H9 (cell line): ENCODE measurements around the gene INPP5E. TPM values are rescaled to one million over a fixed set of nuclear protein-coding genes. Genes with fewer than 3 reads are reported as not detected.

Experiments used
- DNase-seq: peaks from one replicate; pipeline ENCODE4 v3.0.0-alpha.2; 2017
- H2AFZ ChIP-seq: one replicate; pipeline ENCODE4 v1.6.1; 2013; ENCODE audit warnings: mild to moderate bottlenecking, low read length, control low read depth, moderate library complexity
- H2AK5ac ChIP-seq: 2 replicates; pipeline ENCODE4 v1.6.1; 2013; ENCODE audit warnings: low read length, control low read depth, mixed read lengths; ENCODE audit not compliant: insufficient read length
- H2BK120ac ChIP-seq: one replicate; pipeline ENCODE4 v1.6.1; 2013; ENCODE audit warnings: low read depth, mild to moderate bottlenecking, low read length, control low read depth, inconsistent platforms; ENCODE audit not compliant: poor library complexity, severe bottlenecking
- H2BK12ac ChIP-seq: 2 replicates; pipeline ENCODE4 v1.6.1; 2013; ENCODE audit warnings: low read length, control low read depth, mixed read lengths, low read depth; ENCODE audit not compliant: insufficient read length
- H2BK15ac ChIP-seq: 2 replicates; pipeline ENCODE4 v1.6.1; 2013; ENCODE audit warnings: low read depth, low read length, control low read depth
- H2BK20ac ChIP-seq: one replicate; pipeline ENCODE4 v1.6.1; 2013; ENCODE audit warnings: low read depth, mild to moderate bottlenecking, low read length, control low read depth, inconsistent platforms; ENCODE audit not compliant: poor library complexity, severe bottlenecking
- H2BK5ac ChIP-seq: 2 replicates; pipeline ENCODE4 v1.6.1; 2013; ENCODE audit warnings: low read length, control low read depth, mixed read lengths; ENCODE audit not compliant: insufficient read length
- H3K14ac ChIP-seq: 2 replicates; pipeline ENCODE4 v1.6.1; 2013; ENCODE audit warnings: low read length, control low read depth; ENCODE audit not compliant: insufficient read depth
- H3K18ac ChIP-seq: 2 replicates; pipeline ENCODE4 v1.6.1; 2013; ENCODE audit warnings: low read depth, mild to moderate bottlenecking, mixed read lengths, low read length, control low read depth; ENCODE audit not compliant: insufficient read length
- H3K23ac ChIP-seq: 2 replicates; pipeline ENCODE4 v1.6.1; 2013; ENCODE audit warnings: low read length, control low read depth, mixed read lengths, low read depth; ENCODE audit not compliant: insufficient read length
- H3K23me2 ChIP-seq: 2 replicates; pipeline ENCODE4 v1.6.1; 2013; ENCODE audit warnings: low read depth, mild to moderate bottlenecking, mixed read lengths, low read length, control low read depth; ENCODE audit not compliant: insufficient read length, poor library complexity, severe bottlenecking
- H3K27ac ChIP-seq: 2 replicates; pipeline ENCODE4 v1.5.1; 2013; ENCODE audit warnings: low read length, control low read depth, mixed read lengths, low read depth; ENCODE audit not compliant: insufficient read length
- H3K27me3 ChIP-seq: 2 replicates; pipeline ENCODE4 v1.6.1; 2013; ENCODE audit warnings: low read length, control low read depth, inconsistent platforms; ENCODE audit not compliant: insufficient read depth
- H3K4ac ChIP-seq: 2 replicates; pipeline ENCODE4 v1.6.1; 2013; ENCODE audit warnings: low read depth, mild to moderate bottlenecking, control low read depth, inconsistent platforms, low read length, moderate library complexity
- H3K4me1 ChIP-seq: 2 replicates; pipeline ENCODE4 v1.6.1; 2013; ENCODE audit warnings: low read length, control low read depth, inconsistent platforms; ENCODE audit not compliant: insufficient read depth
- H3K4me2 ChIP-seq: 2 replicates; pipeline ENCODE4 v1.6.1; 2013; ENCODE audit warnings: low read length, control low read depth, mixed read lengths; ENCODE audit not compliant: insufficient read length, insufficient read depth
- H3K56ac ChIP-seq: 2 replicates; pipeline ENCODE4 v1.6.1; 2013; ENCODE audit warnings: low read depth, mild to moderate bottlenecking, mixed read lengths, low read length, control low read depth; ENCODE audit not compliant: insufficient read length
- H3K79me1 ChIP-seq: 2 replicates; pipeline ENCODE4 v1.6.1; 2013; ENCODE audit warnings: low read depth, mild to moderate bottlenecking, moderate library complexity, low read length, control low read depth, inconsistent platforms; ENCODE audit not compliant: insufficient read depth, poor library complexity, severe bottlenecking
- H3K79me2 ChIP-seq: 2 replicates; pipeline ENCODE4 v1.6.1; 2013; ENCODE audit warnings: low read length, control low read depth, inconsistent platforms; ENCODE audit not compliant: insufficient read depth
- H3K9ac ChIP-seq: 2 replicates; pipeline ENCODE4 v1.6.1; 2013; ENCODE audit warnings: low read length, control low read depth, mixed read lengths; ENCODE audit not compliant: insufficient read length; ENCODE audit errors: extremely low read depth
- H3K9me3 ChIP-seq: one replicate; pipeline ENCODE4 v1.6.1; 2013; ENCODE audit warnings: low read depth, low read length, inconsistent platforms; ENCODE audit not compliant: control insufficient read depth
- H3T11ph ChIP-seq: one replicate; pipeline ENCODE4 v1.6.1; 2013; ENCODE audit warnings: mild to moderate bottlenecking, low read length, control low read depth, inconsistent platforms
- H4K20me1 ChIP-seq: one replicate; pipeline ENCODE4 v1.6.1; 2013; ENCODE audit not compliant: control insufficient read depth, insufficient read length, insufficient read depth
- H4K5ac ChIP-seq: 2 replicates; pipeline ENCODE4 v1.6.1; 2013; ENCODE audit warnings: low read depth, mild to moderate bottlenecking, mixed read lengths, low read length, control low read depth; ENCODE audit not compliant: insufficient read length
- H4K8ac ChIP-seq: replicated peaks from 2 replicates; pipeline ENCODE4 v1.6.1; 2013; ENCODE audit warnings: low read length, control low read depth, mixed read lengths, low read depth; ENCODE audit not compliant: insufficient read length
- H4K91ac ChIP-seq: 2 replicates; pipeline ENCODE4 v1.6.1; 2013; ENCODE audit warnings: low read depth, mild to moderate bottlenecking, moderate library complexity, mixed read lengths, low read length, control low read depth; ENCODE audit not compliant: insufficient read length
- H3K27ac Mint-ChIP-seq, 3 experiments: 2 replicates in 2 of 3; 3 replicates in 1 of 3; pipeline ENCODE4 v1.8.0; 2020 to 2021; ENCODE audit warnings: mixed read lengths in 3 of 3, mild to moderate bottlenecking in 1 of 3, moderate library complexity in 1 of 3
- H3K27me3 Mint-ChIP-seq: 2 replicates; pipeline ENCODE4 v1.8.0; 2021; ENCODE audit warnings: low read depth, mild to moderate bottlenecking, moderate library complexity, mixed read lengths
- H3K36me3 Mint-ChIP-seq, 3 experiments: 2 replicates in 2 of 3; 3 replicates in 1 of 3; pipeline ENCODE4 v1.8.0; 2020 to 2021; ENCODE audit warnings: low read depth in 3 of 3, mixed read lengths in 3 of 3; ENCODE audit not compliant: insufficient read depth in 1 of 3
- H3K4me1 Mint-ChIP-seq, 2 experiments: 2 replicates each; pipeline ENCODE4 v1.8.0; 2020; ENCODE audit warnings: mixed read lengths in 2 of 2
- H3K4me3 Mint-ChIP-seq, 2 experiments: 2 replicates in 1 of 2; 3 replicates in 1 of 2; pipeline ENCODE4 v1.8.0; 2020 to 2021; ENCODE audit warnings: mild to moderate bottlenecking in 2 of 2, mixed read lengths in 2 of 2, moderate library complexity in 1 of 2
- H3K9me3 Mint-ChIP-seq, 2 experiments: 2 replicates in 1 of 2; 3 replicates in 1 of 2; pipeline ENCODE4 v1.8.0; 2020; ENCODE audit warnings: mild to moderate bottlenecking in 2 of 2, mixed read lengths in 2 of 2, moderate library complexity in 1 of 2
- WGBS: extraction: QIAGEN DNeasy Blood & Tissue Kit; methylation state at CpG from one replicate; pipeline ENCODE4 v1.1.7; 2013; ENCODE audit warnings: missing lambda C conversion rate, low lambda C conversion rate, mixed read lengths; ENCODE audit not compliant: insufficient read length; ENCODE audit errors: extremely low coverage; 5-methylcytosine and 5-hydroxymethylcytosine counted together
- total RNA-seq: library from RNA; stranded (reverse); gene quantifications from 2 replicates; pipeline ENCODE4 v1.2.1, GENCODE V29; 2021
- TF ChIP-seq, protein P1 (sequence below): fragments of 200-600 bp; sonication (generic); conservative IDR thresholded peaks from 3 replicates; pipeline ENCODE4 v1.8.0; 2021; ENCODE audit warnings: antibody characterized with exemption, mild to moderate bottlenecking

INPP5E gene
- total RNA-seq, 1 experiment from 2014 or later: 21.0 TPM

- no peak overlapping the region for H3T11ph ChIP-seq
- H2BK5ac ChIP-seq: no peak overlapping the region
- H3K23me2 ChIP-seq: no peaks in the 10 kb centered on the region
- H3K9me3 ChIP-seq: no peaks in the 10 kb centered on the region
- Mint-ChIP-seq H3K9me3 (no peaks in the 10 kb centered on the region), H3K27me3 (no peaks in the 10 kb centered on the region), H3K36me3 (peaks cover 10 to 71% (median 55%) of the 10 kb centered on the region in 3 experiments; a peak in 6 of 7 replicates), H3K4me1 (no peaks in the 10 kb centered on the region), H3K4me3 (no peak overlapping the region), H3K27ac (peak overlapping the region; percentile 48 to 81 (median 75); a peak in 3 of 7 replicates)
- no peak overlapping the region for H3K9ac ChIP-seq
- TF ChIP-seq, protein P1, sequence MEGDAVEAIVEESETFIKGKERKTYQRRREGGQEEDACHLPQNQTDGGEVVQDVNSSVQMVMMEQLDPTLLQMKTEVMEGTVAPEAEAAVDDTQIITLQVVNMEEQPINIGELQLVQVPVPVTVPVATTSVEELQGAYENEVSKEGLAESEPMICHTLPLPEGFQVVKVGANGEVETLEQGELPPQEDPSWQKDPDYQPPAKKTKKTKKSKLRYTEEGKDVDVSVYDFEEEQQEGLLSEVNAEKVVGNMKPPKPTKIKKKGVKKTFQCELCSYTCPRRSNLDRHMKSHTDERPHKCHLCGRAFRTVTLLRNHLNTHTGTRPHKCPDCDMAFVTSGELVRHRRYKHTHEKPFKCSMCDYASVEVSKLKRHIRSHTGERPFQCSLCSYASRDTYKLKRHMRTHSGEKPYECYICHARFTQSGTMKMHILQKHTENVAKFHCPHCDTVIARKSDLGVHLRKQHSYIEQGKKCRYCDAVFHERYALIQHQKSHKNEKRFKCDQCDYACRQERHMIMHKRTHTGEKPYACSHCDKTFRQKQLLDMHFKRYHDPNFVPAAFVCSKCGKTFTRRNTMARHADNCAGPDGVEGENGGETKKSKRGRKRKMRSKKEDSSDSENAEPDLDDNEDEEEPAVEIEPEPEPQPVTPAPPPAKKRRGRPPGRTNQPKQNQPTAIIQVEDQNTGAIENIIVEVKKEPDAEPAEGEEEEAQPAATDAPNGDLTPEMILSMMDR: no peak
- H4K5ac ChIP-seq: no peak overlapping the region
- WGBS: no CpG with 5 or more reads among the region's 27 CpGs
- H3K23ac ChIP-seq: no peak overlapping the region
- no peak overlapping the region for H2AFZ ChIP-seq
- no peak overlapping the region for H4K8ac ChIP-seq
- no peak overlapping the region for H3K27ac ChIP-seq
- H3K4me1 ChIP-seq: no peaks in the 10 kb centered on the region
- H3K79me1 ChIP-seq: no peaks in the 10 kb centered on the region
- no peak overlapping the region for H2BK15ac ChIP-seq
- no peaks in the 10 kb centered on the region for H3K79me2 ChIP-seq
- no peak overlapping the region for H2BK20ac ChIP-seq
- H4K91ac ChIP-seq: no peak overlapping the region
- no peaks in the 10 kb centered on the region for H3K27me3 ChIP-seq
- no peak for DNase-seq
- H2BK120ac ChIP-seq: no peak overlapping the region
- H3K4ac ChIP-seq: no peak overlapping the region
- no peak overlapping the region for H2BK12ac ChIP-seq
- H4K20me1 ChIP-seq: no peaks in the 10 kb centered on the region
- H3K4me2 ChIP-seq: no peak overlapping the region
- no peak overlapping the region for H3K56ac ChIP-seq
- no peak overlapping the region for H2AK5ac ChIP-seq
- H3K18ac ChIP-seq: no peak overlapping the region
- H3K14ac ChIP-seq: no peak overlapping the region
Observed at GRCh38 chr9:136424750-136425362, 14.8 kb downstream of the INPP5E start.
